H9 (cell line): Measurements from ENCODE around the gene KCND2. TPM values are rescaled to one million over a fixed set of nuclear protein-coding genes. Genes with fewer than 3 reads are reported as not detected.

Experiments
- DNase-seq: peaks from one replicate; pipeline ENCODE4 v3.0.0-alpha.2; 2017
- H2AFZ ChIP-seq: one replicate; pipeline ENCODE4 v1.6.1; 2013; ENCODE audit warnings: mild to moderate bottlenecking, low read length, control low read depth, moderate library complexity
- H2AK5ac ChIP-seq: 2 replicates; pipeline ENCODE4 v1.6.1; 2013; ENCODE audit warnings: low read length, control low read depth, mixed read lengths; ENCODE audit not compliant: insufficient read length
- H2BK120ac ChIP-seq: one replicate; pipeline ENCODE4 v1.6.1; 2013; ENCODE audit warnings: low read depth, mild to moderate bottlenecking, low read length, control low read depth, inconsistent platforms; ENCODE audit not compliant: poor library complexity, severe bottlenecking
- H2BK12ac ChIP-seq: 2 replicates; pipeline ENCODE4 v1.6.1; 2013; ENCODE audit warnings: low read length, control low read depth, mixed read lengths, low read depth; ENCODE audit not compliant: insufficient read length
- H2BK15ac ChIP-seq: 2 replicates; pipeline ENCODE4 v1.6.1; 2013; ENCODE audit warnings: low read depth, low read length, control low read depth
- H2BK20ac ChIP-seq: one replicate; pipeline ENCODE4 v1.6.1; 2013; ENCODE audit warnings: low read depth, mild to moderate bottlenecking, low read length, control low read depth, inconsistent platforms; ENCODE audit not compliant: poor library complexity, severe bottlenecking
- H2BK5ac ChIP-seq: 2 replicates; pipeline ENCODE4 v1.6.1; 2013; ENCODE audit warnings: low read length, control low read depth, mixed read lengths; ENCODE audit not compliant: insufficient read length
- H3K14ac ChIP-seq: 2 replicates; pipeline ENCODE4 v1.6.1; 2013; ENCODE audit warnings: low read length, control low read depth; ENCODE audit not compliant: insufficient read depth
- H3K18ac ChIP-seq: 2 replicates; pipeline ENCODE4 v1.6.1; 2013; ENCODE audit warnings: low read depth, mild to moderate bottlenecking, mixed read lengths, low read length, control low read depth; ENCODE audit not compliant: insufficient read length
- H3K23ac ChIP-seq: 2 replicates; pipeline ENCODE4 v1.6.1; 2013; ENCODE audit warnings: low read length, control low read depth, mixed read lengths, low read depth; ENCODE audit not compliant: insufficient read length
- H3K23me2 ChIP-seq: 2 replicates; pipeline ENCODE4 v1.6.1; 2013; ENCODE audit warnings: low read depth, mild to moderate bottlenecking, mixed read lengths, low read length, control low read depth; ENCODE audit not compliant: insufficient read length, poor library complexity, severe bottlenecking
- H3K27ac ChIP-seq: 2 replicates; pipeline ENCODE4 v1.5.1; 2013; ENCODE audit warnings: low read length, control low read depth, mixed read lengths, low read depth; ENCODE audit not compliant: insufficient read length
- H3K27me3 ChIP-seq: 2 replicates; pipeline ENCODE4 v1.6.1; 2013; ENCODE audit warnings: low read length, control low read depth, inconsistent platforms; ENCODE audit not compliant: insufficient read depth
- H3K4ac ChIP-seq: 2 replicates; pipeline ENCODE4 v1.6.1; 2013; ENCODE audit warnings: low read depth, mild to moderate bottlenecking, control low read depth, inconsistent platforms, low read length, moderate library complexity
- H3K4me1 ChIP-seq: 2 replicates; pipeline ENCODE4 v1.6.1; 2013; ENCODE audit warnings: low read length, control low read depth, inconsistent platforms; ENCODE audit not compliant: insufficient read depth
- H3K4me2 ChIP-seq: 2 replicates; pipeline ENCODE4 v1.6.1; 2013; ENCODE audit warnings: low read length, control low read depth, mixed read lengths; ENCODE audit not compliant: insufficient read length, insufficient read depth
- H3K56ac ChIP-seq: 2 replicates; pipeline ENCODE4 v1.6.1; 2013; ENCODE audit warnings: low read depth, mild to moderate bottlenecking, mixed read lengths, low read length, control low read depth; ENCODE audit not compliant: insufficient read length
- H3K79me1 ChIP-seq: 2 replicates; pipeline ENCODE4 v1.6.1; 2013; ENCODE audit warnings: low read depth, mild to moderate bottlenecking, moderate library complexity, low read length, control low read depth, inconsistent platforms; ENCODE audit not compliant: insufficient read depth, poor library complexity, severe bottlenecking
- H3K79me2 ChIP-seq: 2 replicates; pipeline ENCODE4 v1.6.1; 2013; ENCODE audit warnings: low read length, control low read depth, inconsistent platforms; ENCODE audit not compliant: insufficient read depth
- H3K9ac ChIP-seq: 2 replicates; pipeline ENCODE4 v1.6.1; 2013; ENCODE audit warnings: low read length, control low read depth, mixed read lengths; ENCODE audit not compliant: insufficient read length; ENCODE audit errors: extremely low read depth
- H3K9me3 ChIP-seq: one replicate; pipeline ENCODE4 v1.6.1; 2013; ENCODE audit warnings: low read depth, low read length, inconsistent platforms; ENCODE audit not compliant: control insufficient read depth
- H3T11ph ChIP-seq: one replicate; pipeline ENCODE4 v1.6.1; 2013; ENCODE audit warnings: mild to moderate bottlenecking, low read length, control low read depth, inconsistent platforms
- H4K20me1 ChIP-seq: one replicate; pipeline ENCODE4 v1.6.1; 2013; ENCODE audit not compliant: control insufficient read depth, insufficient read length, insufficient read depth
- H4K5ac ChIP-seq: 2 replicates; pipeline ENCODE4 v1.6.1; 2013; ENCODE audit warnings: low read depth, mild to moderate bottlenecking, mixed read lengths, low read length, control low read depth; ENCODE audit not compliant: insufficient read length
- H4K8ac ChIP-seq: replicated peaks from 2 replicates; pipeline ENCODE4 v1.6.1; 2013; ENCODE audit warnings: low read length, control low read depth, mixed read lengths, low read depth; ENCODE audit not compliant: insufficient read length
- H4K91ac ChIP-seq: 2 replicates; pipeline ENCODE4 v1.6.1; 2013; ENCODE audit warnings: low read depth, mild to moderate bottlenecking, moderate library complexity, mixed read lengths, low read length, control low read depth; ENCODE audit not compliant: insufficient read length
- H3K27ac Mint-ChIP-seq, 3 experiments: 2 replicates in 2 of 3; 3 replicates in 1 of 3; pipeline ENCODE4 v1.8.0; 2020 to 2021; ENCODE audit warnings: mixed read lengths in 3 of 3, mild to moderate bottlenecking in 1 of 3, moderate library complexity in 1 of 3
- H3K27me3 Mint-ChIP-seq: 2 replicates; pipeline ENCODE4 v1.8.0; 2021; ENCODE audit warnings: low read depth, mild to moderate bottlenecking, moderate library complexity, mixed read lengths
- H3K36me3 Mint-ChIP-seq, 3 experiments: 2 replicates in 2 of 3; 3 replicates in 1 of 3; pipeline ENCODE4 v1.8.0; 2020 to 2021; ENCODE audit warnings: low read depth in 3 of 3, mixed read lengths in 3 of 3; ENCODE audit not compliant: insufficient read depth in 1 of 3
- H3K4me1 Mint-ChIP-seq, 2 experiments: 2 replicates each; pipeline ENCODE4 v1.8.0; 2020; ENCODE audit warnings: mixed read lengths in 2 of 2
- H3K4me3 Mint-ChIP-seq, 2 experiments: 2 replicates in 1 of 2; 3 replicates in 1 of 2; pipeline ENCODE4 v1.8.0; 2020 to 2021; ENCODE audit warnings: mild to moderate bottlenecking in 2 of 2, mixed read lengths in 2 of 2, moderate library complexity in 1 of 2
- H3K9me3 Mint-ChIP-seq, 2 experiments: 2 replicates in 1 of 2; 3 replicates in 1 of 2; pipeline ENCODE4 v1.8.0; 2020; ENCODE audit warnings: mild to moderate bottlenecking in 2 of 2, mixed read lengths in 2 of 2, moderate library complexity in 1 of 2
- WGBS: extraction: QIAGEN DNeasy Blood & Tissue Kit; methylation state at CpG from one replicate; pipeline ENCODE4 v1.1.7; 2013; ENCODE audit warnings: missing lambda C conversion rate, low lambda C conversion rate, mixed read lengths; ENCODE audit not compliant: insufficient read length; ENCODE audit errors: extremely low coverage; 5-methylcytosine and 5-hydroxymethylcytosine counted together
- total RNA-seq: library from RNA; stranded (reverse); gene quantifications from 2 replicates; pipeline ENCODE4 v1.2.1, GENCODE V29; 2021
- TF ChIP-seq, protein P1 (sequence below): fragments of 200-600 bp; sonication (generic); conservative IDR thresholded peaks from 3 replicates; pipeline ENCODE4 v1.8.0; 2021; ENCODE audit warnings: antibody characterized with exemption, mild to moderate bottlenecking

The KCND2 gene
- total RNA-seq, 1 experiment from 2014 or later, result 6.4 TPM

DNA sequence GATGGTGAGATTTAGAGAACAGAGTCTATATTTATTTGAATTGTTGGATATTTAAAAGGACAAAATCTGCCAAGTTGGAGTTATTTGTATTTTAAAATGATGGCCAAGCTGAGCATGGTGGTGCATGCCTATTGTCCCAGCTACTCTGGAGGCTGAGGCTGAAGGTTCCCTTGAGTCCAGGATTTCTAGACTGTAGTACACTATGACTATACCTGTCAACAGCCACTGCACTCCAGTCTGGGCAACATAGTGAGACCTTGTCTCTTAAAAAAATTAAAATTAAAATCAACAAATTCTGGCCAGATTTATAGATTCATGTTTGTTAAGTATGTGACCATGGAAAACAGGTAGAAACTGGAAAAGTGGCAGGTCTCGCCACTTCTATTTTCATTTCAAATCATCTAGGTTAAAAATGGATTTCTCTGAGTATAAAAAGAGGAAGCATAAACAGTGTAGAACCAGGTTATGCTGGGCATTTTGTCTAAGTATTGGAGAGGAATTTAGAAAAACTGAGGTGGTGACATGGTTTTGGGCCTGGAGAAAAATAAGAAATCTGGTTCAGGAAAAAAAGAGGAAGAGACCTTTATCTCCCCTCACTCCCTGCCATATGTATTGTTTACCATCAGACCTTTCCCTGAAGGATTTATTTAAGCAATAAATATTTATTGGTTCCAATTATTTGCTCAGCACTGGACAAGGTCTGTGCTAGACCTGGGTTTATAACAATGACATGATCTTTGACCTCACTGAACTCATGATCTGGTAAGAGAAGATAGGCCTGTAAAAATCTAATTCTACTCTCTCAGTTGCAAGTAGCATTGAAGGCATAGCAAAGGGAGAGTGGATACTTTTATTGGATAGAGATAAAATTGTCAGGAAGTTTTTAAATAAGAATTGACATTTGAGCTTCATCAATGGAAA is 450.8 kb downstream of the KCND2 start:
- Histone ChIP-seq H3K4me1 (peaks cover 3% of the 10 kb centered on the region; the same call in 1 of the 2 replicates), H3K23ac (no peak overlapping the region), H3K79me2 (no peaks in the 10 kb centered on the region), H3K9me3 (no peaks in the 10 kb centered on the region), H4K8ac (no peak overlapping the region), H2BK20ac (no peak overlapping the region), H3K4ac (no peak overlapping the region), H2BK12ac (no peak overlapping the region), H4K20me1 (no peaks in the 10 kb centered on the region), H2AFZ (no peak overlapping the region), H2BK120ac (no peak overlapping the region), H3K27me3 (no peaks in the 10 kb centered on the region), H3K4me2 (no peak overlapping the region), H3K79me1 (no peaks in the 10 kb centered on the region), H3T11ph (no peak overlapping the region), H2AK5ac (no peak overlapping the region), H4K91ac (no peak overlapping the region), H3K14ac (no peak overlapping the region), H4K5ac (no peak overlapping the region), H3K18ac (no peak overlapping the region), H2BK5ac (no peak overlapping the region), H3K23me2 (no peaks in the 10 kb centered on the region), H3K27ac (no peak overlapping the region), H2BK15ac (no peak overlapping the region), H3K9ac (no peak overlapping the region), H3K56ac (no peak overlapping the region)
- no CpG with 5 or more reads among the region's 1 CpG for WGBS
- Mint-ChIP-seq H3K9me3 (no peaks in the 10 kb centered on the region), H3K4me1 (peaks cover 19 to 24% of the 10 kb centered on the region in 2 experiments), H3K27me3 (no peaks in the 10 kb centered on the region), H3K36me3 (no peaks in the 10 kb centered on the region), H3K4me3 (no peak overlapping the region), H3K27ac (no peak overlapping the region; a peak in 1 of 7 replicates)
- TF ChIP-seq, protein P1, sequence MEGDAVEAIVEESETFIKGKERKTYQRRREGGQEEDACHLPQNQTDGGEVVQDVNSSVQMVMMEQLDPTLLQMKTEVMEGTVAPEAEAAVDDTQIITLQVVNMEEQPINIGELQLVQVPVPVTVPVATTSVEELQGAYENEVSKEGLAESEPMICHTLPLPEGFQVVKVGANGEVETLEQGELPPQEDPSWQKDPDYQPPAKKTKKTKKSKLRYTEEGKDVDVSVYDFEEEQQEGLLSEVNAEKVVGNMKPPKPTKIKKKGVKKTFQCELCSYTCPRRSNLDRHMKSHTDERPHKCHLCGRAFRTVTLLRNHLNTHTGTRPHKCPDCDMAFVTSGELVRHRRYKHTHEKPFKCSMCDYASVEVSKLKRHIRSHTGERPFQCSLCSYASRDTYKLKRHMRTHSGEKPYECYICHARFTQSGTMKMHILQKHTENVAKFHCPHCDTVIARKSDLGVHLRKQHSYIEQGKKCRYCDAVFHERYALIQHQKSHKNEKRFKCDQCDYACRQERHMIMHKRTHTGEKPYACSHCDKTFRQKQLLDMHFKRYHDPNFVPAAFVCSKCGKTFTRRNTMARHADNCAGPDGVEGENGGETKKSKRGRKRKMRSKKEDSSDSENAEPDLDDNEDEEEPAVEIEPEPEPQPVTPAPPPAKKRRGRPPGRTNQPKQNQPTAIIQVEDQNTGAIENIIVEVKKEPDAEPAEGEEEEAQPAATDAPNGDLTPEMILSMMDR, result no peak
- DNase-seq, result no peak
